Ishikawa (cell line): ENCODE measurements around the gene ANKUB1.

Experiments used
- CREB1 ChIP-seq: IDR thresholded peaks from 2 replicates; pipeline ENCODE4 v1.6.1; 2012; ENCODE audit warnings: low read depth
- EP300 ChIP-seq: IDR thresholded peaks from 2 replicates; pipeline ENCODE4 v1.6.1; 2012; ENCODE audit warnings: borderline replicate concordance
- MAX ChIP-seq: IDR thresholded peaks from 2 replicates; pipeline ENCODE4 v1.6.1; 2012
- RAD21 ChIP-seq: IDR thresholded peaks from 2 replicates; pipeline ENCODE4 v1.6.1; 2012; ENCODE audit warnings: low read depth
- TEAD4 ChIP-seq: IDR thresholded peaks from 2 replicates; pipeline ENCODE4 v1.6.1; 2012
- ZBTB7A ChIP-seq: IDR thresholded peaks from 2 replicates; pipeline ENCODE4 v1.6.1; 2012; ENCODE audit warnings: low read depth

- TF ChIP-seq CREB1 (no peak), ZBTB7A (no peak), MAX (no peak), EP300 (no peak), TEAD4 (no peak), RAD21 (no peak)
Observed at GRCh38 chr3:149806171-149806778, 13.9 kb upstream of the ANKUB1 start.
